ENCODE measurements around the gene EPS15. TPM values are rescaled to one million over a fixed set of nuclear protein-coding genes. Genes with fewer than 3 reads are reported as not detected.

The EPS15 gene
- total and polyA plus RNA-seq, 2 experiments from 2014 or later = 31.0 to 76.5 TPM

DNA sequence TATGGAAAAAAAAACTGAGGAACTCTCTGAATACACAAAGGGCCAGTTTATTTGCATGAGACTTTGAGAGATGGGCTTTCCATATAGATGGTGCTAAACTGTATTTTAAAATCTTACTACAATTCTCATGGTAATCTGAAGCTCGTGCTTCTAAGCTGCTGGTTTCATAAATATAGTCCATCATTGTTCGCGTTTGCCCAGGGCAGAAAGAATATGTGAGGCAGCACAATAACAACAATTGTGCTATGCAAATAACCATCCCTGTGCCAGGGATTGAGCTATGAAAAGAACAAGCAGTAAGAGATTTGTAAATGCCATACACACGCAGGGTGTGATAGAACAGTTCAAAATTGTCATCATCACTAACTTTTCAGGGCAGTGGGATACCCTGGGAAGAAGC, 4.9 kb upstream of the EPS15 start:
- H3F3A ChIP-seq (replicated peaks; ENCODE audit: low read depth) = no peaks in the 10 kb centered on the region
- TF ChIP-seq ZNF114 (CRISPR knock-in tag; IDR thresholded peaks at IDR 0.05) = no peak
- no peak for TF ChIP-seq EZH2phosphoT487 (IDR thresholded peaks at IDR 0.05; ENCODE audit: unreplicated experiment)
- no peak for TF ChIP-seq NANOG (IDR thresholded peaks at IDR 0.05; ENCODE audit: borderline replicate concordance)
- TF ChIP-seq, protein P1, sequence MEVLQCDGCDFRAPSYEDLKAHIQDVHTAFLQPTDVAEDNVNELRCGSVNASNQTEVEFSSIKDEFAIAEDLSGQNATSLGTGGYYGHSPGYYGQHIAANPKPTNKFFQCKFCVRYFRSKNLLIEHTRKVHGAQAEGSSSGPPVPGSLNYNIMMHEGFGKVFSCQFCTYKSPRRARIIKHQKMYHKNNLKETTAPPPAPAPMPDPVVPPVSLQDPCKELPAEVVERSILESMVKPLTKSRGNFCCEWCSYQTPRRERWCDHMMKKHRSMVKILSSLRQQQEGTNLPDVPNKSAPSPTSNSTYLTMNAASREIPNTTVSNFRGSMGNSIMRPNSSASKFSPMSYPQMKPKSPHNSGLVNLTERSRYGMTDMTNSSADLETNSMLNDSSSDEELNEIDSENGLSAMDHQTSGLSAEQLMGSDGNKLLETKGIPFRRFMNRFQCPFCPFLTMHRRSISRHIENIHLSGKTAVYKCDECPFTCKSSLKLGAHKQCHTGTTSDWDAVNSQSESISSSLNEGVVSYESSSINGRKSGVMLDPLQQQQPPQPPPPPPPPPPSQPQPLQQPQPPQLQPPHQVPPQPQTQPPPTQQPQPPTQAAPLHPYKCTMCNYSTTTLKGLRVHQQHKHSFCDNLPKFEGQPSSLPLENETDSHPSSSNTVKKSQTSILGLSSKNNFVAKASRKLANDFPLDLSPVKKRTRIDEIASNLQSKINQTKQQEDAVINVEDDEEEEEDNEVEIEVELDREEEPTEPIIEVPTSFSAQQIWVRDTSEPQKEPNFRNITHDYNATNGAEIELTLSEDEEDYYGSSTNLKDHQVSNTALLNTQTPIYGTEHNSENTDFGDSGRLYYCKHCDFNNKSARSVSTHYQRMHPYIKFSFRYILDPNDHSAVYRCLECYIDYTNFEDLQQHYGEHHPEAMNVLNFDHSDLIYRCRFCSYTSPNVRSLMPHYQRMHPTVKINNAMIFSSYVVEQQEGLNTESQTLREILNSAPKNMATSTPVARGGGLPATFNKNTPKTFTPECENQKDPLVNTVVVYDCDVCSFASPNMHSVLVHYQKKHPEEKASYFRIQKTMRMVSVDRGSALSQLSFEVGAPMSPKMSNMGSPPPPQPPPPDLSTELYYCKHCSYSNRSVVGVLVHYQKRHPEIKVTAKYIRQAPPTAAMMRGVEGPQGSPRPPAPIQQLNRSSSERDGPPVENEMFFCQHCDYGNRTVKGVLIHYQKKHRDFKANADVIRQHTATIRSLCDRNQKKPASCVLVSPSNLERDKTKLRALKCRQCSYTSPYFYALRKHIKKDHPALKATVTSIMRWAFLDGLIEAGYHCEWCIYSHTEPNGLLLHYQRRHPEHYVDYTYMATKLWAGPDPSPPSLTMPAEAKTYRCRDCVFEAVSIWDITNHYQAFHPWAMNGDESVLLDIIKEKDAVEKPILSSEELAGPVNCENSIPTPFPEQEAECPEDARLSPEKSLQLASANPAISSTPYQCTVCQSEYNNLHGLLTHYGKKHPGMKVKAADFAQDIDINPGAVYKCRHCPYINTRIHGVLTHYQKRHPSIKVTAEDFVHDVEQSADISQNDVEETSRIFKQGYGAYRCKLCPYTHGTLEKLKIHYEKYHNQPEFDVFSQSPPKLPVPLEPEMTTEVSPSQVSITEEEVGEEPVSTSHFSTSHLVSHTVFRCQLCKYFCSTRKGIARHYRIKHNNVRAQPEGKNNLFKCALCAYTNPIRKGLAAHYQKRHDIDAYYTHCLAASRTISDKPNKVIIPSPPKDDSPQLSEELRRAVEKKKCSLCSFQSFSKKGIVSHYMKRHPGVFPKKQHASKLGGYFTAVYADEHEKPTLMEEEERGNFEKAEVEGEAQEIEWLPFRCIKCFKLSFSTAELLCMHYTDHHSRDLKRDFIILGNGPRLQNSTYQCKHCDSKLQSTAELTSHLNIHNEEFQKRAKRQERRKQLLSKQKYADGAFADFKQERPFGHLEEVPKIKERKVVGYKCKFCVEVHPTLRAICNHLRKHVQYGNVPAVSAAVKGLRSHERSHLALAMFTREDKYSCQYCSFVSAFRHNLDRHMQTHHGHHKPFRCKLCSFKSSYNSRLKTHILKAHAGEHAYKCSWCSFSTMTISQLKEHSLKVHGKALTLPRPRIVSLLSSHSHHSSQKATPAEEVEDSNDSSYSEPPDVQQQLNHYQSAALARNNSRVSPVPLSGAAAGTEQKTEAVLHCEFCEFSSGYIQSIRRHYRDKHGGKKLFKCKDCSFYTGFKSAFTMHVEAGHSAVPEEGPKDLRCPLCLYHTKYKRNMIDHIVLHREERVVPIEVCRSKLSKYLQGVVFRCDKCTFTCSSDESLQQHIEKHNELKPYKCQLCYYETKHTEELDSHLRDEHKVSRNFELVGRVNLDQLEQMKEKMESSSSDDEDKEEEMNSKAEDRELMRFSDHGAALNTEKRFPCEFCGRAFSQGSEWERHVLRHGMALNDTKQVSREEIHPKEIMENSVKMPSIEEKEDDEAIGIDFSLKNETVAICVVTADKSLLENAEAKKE (CRISPR knock-in tag; IDR thresholded peaks at IDR 0.05) = no peak
- TF ChIP-seq, protein P2, sequence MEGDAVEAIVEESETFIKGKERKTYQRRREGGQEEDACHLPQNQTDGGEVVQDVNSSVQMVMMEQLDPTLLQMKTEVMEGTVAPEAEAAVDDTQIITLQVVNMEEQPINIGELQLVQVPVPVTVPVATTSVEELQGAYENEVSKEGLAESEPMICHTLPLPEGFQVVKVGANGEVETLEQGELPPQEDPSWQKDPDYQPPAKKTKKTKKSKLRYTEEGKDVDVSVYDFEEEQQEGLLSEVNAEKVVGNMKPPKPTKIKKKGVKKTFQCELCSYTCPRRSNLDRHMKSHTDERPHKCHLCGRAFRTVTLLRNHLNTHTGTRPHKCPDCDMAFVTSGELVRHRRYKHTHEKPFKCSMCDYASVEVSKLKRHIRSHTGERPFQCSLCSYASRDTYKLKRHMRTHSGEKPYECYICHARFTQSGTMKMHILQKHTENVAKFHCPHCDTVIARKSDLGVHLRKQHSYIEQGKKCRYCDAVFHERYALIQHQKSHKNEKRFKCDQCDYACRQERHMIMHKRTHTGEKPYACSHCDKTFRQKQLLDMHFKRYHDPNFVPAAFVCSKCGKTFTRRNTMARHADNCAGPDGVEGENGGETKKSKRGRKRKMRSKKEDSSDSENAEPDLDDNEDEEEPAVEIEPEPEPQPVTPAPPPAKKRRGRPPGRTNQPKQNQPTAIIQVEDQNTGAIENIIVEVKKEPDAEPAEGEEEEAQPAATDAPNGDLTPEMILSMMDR (conservative IDR thresholded peaks at IDR 0.05; ENCODE audit: low read depth in 2 of 2) = no peak
- no peak for TF ChIP-seq EZH2 (IDR thresholded peaks at IDR 0.05; ENCODE audit: low read depth, unreplicated experiment)
- TF ChIP-seq, protein P3, sequence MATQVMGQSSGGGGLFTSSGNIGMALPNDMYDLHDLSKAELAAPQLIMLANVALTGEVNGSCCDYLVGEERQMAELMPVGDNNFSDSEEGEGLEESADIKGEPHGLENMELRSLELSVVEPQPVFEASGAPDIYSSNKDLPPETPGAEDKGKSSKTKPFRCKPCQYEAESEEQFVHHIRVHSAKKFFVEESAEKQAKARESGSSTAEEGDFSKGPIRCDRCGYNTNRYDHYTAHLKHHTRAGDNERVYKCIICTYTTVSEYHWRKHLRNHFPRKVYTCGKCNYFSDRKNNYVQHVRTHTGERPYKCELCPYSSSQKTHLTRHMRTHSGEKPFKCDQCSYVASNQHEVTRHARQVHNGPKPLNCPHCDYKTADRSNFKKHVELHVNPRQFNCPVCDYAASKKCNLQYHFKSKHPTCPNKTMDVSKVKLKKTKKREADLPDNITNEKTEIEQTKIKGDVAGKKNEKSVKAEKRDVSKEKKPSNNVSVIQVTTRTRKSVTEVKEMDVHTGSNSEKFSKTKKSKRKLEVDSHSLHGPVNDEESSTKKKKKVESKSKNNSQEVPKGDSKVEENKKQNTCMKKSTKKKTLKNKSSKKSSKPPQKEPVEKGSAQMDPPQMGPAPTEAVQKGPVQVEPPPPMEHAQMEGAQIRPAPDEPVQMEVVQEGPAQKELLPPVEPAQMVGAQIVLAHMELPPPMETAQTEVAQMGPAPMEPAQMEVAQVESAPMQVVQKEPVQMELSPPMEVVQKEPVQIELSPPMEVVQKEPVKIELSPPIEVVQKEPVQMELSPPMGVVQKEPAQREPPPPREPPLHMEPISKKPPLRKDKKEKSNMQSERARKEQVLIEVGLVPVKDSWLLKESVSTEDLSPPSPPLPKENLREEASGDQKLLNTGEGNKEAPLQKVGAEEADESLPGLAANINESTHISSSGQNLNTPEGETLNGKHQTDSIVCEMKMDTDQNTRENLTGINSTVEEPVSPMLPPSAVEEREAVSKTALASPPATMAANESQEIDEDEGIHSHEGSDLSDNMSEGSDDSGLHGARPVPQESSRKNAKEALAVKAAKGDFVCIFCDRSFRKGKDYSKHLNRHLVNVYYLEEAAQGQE (IDR thresholded peaks at IDR 0.05; ENCODE audit: unreplicated experiment) = no peak
- no peak for TF ChIP-seq POLR2AphosphoS5 (IDR thresholded peaks at IDR 0.05; ENCODE audit: low read depth)
- no peak for TF ChIP-seq JUNB (IDR thresholded peaks at IDR 0.05; ENCODE audit: unreplicated experiment)
- no peak for TF ChIP-seq CREB1 (CRISPR knock-in tag; IDR thresholded peaks at IDR 0.05; ENCODE audit: low read depth)
- TF ChIP-seq, protein P4, sequence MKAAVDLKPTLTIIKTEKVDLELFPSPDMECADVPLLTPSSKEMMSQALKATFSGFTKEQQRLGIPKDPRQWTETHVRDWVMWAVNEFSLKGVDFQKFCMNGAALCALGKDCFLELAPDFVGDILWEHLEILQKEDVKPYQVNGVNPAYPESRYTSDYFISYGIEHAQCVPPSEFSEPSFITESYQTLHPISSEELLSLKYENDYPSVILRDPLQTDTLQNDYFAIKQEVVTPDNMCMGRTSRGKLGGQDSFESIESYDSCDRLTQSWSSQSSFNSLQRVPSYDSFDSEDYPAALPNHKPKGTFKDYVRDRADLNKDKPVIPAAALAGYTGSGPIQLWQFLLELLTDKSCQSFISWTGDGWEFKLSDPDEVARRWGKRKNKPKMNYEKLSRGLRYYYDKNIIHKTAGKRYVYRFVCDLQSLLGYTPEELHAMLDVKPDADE (IDR thresholded peaks at IDR 0.05) = no peak
- no peak for TF ChIP-seq STAT1 (IDR thresholded peaks at IDR 0.05; ENCODE audit: unreplicated experiment)
- DNase-seq (ENCODE audit: low spot score) (no peak), ATAC-seq (no peak)
- Mint-ChIP-seq H3K4me3 (no peak overlapping the region), H3K27ac (no peak overlapping the region), H3K9me3 (no peaks in the 10 kb centered on the region), H3K4me1 (peaks cover 5% of the 10 kb centered on the region), H3K27me3 (ENCODE audit: insufficient read depth, low read depth, poor library complexity) (no peaks in the 10 kb centered on the region), H3K36me3 (ENCODE audit: low read depth) (no peaks in the 10 kb centered on the region; the same call in 2 of the 3 replicates)
- no peaks in the 10 kb centered on the region for H3K9me2 ChIP-seq (ENCODE audit: insufficient read depth)
- H3K79me2 ChIP-seq (replicated peaks; ENCODE audit: insufficient read depth) = no peaks in the 10 kb centered on the region
- H4K20me1 ChIP-seq (replicated peaks; ENCODE audit: insufficient read depth) = no peaks in the 10 kb centered on the region
- no peak overlapping the region for H3K27ac ChIP-seq (ENCODE audit: low read depth)
- H3K27me3 ChIP-seq (ENCODE audit: insufficient read depth) = no peaks in the 10 kb centered on the region
- H2AFZ ChIP-seq = no peak overlapping the region
- H3K4me2 ChIP-seq = no peak overlapping the region
- H3K4me1 ChIP-seq (ENCODE audit: insufficient read depth) = no peaks in the 10 kb centered on the region
- H3K36me3 ChIP-seq (ENCODE audit: insufficient read depth) = no peaks in the 10 kb centered on the region
- H3K4me3 ChIP-seq = no peak overlapping the region
